ENCODE results near the gene TDRD1. TPM values are rescaled to one million over a fixed set of nuclear protein-coding genes. Genes with fewer than 3 reads are reported as not detected.

Gene TDRD1
- total RNA-seq, 4 donors from 2014 or later: 0.12 to 0.42 TPM; not detected in 2

DNA sequence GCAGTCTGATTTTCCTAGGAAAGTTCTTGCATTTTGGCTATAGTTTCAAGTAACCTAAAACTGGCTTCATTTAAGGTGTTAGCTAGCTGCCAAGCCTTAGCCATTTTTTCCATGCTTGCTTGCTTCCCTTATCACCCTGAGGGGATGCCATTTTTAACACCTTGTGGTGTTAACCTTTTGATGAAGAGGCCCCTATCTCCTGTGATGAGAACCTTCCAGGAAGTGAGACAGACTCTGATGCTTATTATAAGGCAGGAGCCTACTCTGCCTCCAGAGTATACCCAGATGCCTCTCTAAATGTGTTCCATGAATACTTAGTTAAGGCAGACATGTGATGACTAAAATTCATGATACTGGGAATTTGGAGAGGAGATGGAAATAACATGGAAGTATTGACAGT lies 55.0 kb downstream of the TDRD1 start:
- H3K9me3 ChIP-seq: no peaks in the 10 kb centered on the region
- TF ChIP-seq, protein P1, sequence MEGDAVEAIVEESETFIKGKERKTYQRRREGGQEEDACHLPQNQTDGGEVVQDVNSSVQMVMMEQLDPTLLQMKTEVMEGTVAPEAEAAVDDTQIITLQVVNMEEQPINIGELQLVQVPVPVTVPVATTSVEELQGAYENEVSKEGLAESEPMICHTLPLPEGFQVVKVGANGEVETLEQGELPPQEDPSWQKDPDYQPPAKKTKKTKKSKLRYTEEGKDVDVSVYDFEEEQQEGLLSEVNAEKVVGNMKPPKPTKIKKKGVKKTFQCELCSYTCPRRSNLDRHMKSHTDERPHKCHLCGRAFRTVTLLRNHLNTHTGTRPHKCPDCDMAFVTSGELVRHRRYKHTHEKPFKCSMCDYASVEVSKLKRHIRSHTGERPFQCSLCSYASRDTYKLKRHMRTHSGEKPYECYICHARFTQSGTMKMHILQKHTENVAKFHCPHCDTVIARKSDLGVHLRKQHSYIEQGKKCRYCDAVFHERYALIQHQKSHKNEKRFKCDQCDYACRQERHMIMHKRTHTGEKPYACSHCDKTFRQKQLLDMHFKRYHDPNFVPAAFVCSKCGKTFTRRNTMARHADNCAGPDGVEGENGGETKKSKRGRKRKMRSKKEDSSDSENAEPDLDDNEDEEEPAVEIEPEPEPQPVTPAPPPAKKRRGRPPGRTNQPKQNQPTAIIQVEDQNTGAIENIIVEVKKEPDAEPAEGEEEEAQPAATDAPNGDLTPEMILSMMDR (IDR thresholded peaks at IDR 0.05): no peak
- no peak for TF ChIP-seq POLR2AphosphoS5 (IDR thresholded peaks at IDR 0.05)
- no peak for TF ChIP-seq POLR2A (IDR thresholded peaks at IDR 0.05)
- no peak for TF ChIP-seq EP300 (IDR thresholded peaks at IDR 0.05)
- peaks cover 69% of the 10 kb centered on the region for H3K27me3 ChIP-seq
- H3K4me1 ChIP-seq: peaks cover 0 to 4% (median 3%) of the 10 kb centered on the region in 3 donors
- no peak for ATAC-seq
- H3K36me3 ChIP-seq: no peaks in the 10 kb centered on the region
- H3K4me3 ChIP-seq: no peak overlapping the region
- no peak overlapping the region for H3K27ac ChIP-seq

DNA sequence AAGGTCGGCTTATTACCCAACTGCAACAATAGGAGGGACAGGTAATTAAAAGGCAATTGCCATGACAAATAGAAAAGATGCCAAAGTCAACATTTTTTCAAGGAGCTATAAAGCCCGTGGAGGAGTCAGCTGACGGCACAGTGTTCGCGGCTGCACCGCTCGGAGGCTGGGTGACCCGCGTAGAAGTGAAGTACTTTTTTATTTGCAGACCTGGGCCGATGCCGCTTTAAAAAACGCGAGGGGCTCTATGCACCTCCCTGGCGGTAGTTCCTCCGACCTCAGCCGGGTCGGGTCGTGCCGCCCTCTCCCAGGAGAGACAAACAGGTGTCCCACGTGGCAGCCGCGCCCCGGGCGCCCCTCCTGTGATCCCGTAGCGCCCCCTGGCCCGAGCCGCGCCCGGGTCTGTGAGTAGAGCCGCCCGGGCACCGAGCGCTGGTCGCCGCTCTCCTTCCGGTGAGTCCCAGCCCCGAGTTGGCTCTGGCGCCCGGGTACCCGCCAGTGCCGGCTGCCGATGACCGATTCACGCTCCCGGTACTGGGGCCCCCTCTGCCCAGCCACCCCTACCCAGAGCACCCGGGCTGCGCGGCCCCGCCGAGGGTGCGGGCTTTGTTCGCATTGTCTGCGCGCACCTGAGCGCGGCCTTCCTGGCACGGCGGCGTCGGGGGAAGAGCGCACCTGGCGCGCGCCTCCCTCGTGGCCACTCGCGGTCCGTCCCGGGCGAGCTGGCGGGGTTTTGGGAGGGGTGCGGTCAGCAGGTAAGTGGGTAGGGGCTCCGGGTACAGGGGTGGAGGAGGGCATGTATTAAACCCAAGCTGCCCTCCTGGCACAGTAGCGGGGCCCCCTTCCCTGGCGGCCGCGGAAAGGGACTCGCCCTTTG lies 60.2 kb downstream of the TDRD1 start, which contains the start of gene VWA2:
Gene VWA2 (plus strand): TSS at position 138 of the 877 bp plus-strand sequence. CDS start 9,460 bp downstream, outside the sequence.
- peak within 1 kb of the TSS; percentile 10 to 47 for H3K4me3 ChIP-seq
- H3K27ac ChIP-seq: peak within 1 kb of the TSS in 1 of 4 donors; percentile 12
- peaks cover 0 to 13% (median 7%) of the 10 kb centered on the region in 3 donors for H3K4me1 ChIP-seq
- 0 to 2% methylated on average over 7 to 10 of the region's 79 CpGs for whole genome bisulfite sequencing, 2 donors (ENCODE audit: low coverage in 1 of 2)
- H3K36me3 ChIP-seq: no peaks in the 10 kb centered on the region
- H3K9me3 ChIP-seq: no peaks in the 10 kb centered on the region
- TF ChIP-seq POLR2AphosphoS5 (IDR thresholded peaks at IDR 0.05): no peak
- TF ChIP-seq POLR2A (IDR thresholded peaks at IDR 0.05): no peak
- TF ChIP-seq EP300 (IDR thresholded peaks at IDR 0.05): no peak
- TF ChIP-seq, protein P1 (IDR thresholded peaks at IDR 0.05): peak in 1 of 4 experiments; percentile 43
- peaks cover 96% of the 10 kb centered on the region for H3K27me3 ChIP-seq
- ATAC-seq: no peak

DNA sequence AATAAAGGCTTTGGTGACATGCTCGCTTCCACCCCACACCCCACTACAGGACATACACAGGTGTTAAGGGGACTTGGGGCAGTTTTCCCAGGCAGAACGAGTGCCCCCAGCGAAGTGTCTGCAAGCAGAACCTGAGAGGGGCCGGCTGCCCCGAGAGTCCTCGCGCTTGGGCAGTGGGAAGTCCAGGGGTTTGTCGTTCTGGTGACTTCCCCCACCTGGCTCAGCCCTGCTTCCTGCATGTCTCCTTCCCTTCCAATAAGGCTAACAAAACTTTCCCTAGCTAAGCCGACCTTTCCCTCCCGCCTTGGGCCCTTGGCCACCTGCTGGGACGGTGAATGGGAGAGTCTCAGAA lies 60.8 kb downstream of the TDRD1 start:
- TF ChIP-seq POLR2AphosphoS5 (IDR thresholded peaks at IDR 0.05) (no peak), EP300 (IDR thresholded peaks at IDR 0.05) (no peak), POLR2A (IDR thresholded peaks at IDR 0.05) (no peak)
- TF ChIP-seq, protein P1 (IDR thresholded peaks at IDR 0.05): no peak
- Histone ChIP-seq H3K4me3 (no peak overlapping the region), H3K27me3 (peaks cover 96% of the 10 kb centered on the region), H3K9me3 (no peaks in the 10 kb centered on the region), H3K4me1 (peaks cover 0 to 13% (median 7%) of the 10 kb centered on the region in 3 donors), H3K36me3 (no peaks in the 10 kb centered on the region), H3K27ac (no peak overlapping the region)
- ATAC-seq: no peak
- WGBS, 2 donors (ENCODE audit: low coverage in 1 of 2): no CpG with 5 or more reads among the region's 11 CpGs

DNA sequence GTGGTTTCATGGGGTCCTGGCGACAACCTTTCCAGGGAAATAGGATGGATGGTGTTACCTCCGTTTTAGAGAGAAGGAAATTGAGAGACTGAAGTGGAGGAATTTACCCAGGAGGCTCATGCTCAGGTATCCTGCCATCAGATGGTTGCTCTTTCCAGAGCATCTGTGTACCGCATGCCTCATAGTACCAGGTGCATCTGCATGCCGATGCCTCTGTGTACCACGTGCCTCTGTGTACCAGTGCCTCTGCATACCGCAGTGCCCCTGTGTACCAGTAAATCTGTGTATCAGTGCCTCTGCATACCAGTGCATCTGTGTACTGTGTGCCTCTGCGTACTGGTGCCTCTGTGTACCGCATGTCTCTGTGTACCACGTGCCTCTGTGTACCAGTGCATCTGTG lies 63.1 kb downstream of the TDRD1 start:
- TF ChIP-seq POLR2AphosphoS5 (IDR thresholded peaks at IDR 0.05) (no peak), POLR2A (IDR thresholded peaks at IDR 0.05) (no peak), EP300 (IDR thresholded peaks at IDR 0.05) (no peak)
- TF ChIP-seq, protein P1 (IDR thresholded peaks at IDR 0.05): no peak
- 94% methylated on average over 7 of the region's 9 CpGs; no CpG with 5 or more reads in 1 of the 2 donors for WGBS, 2 donors (ENCODE audit: low coverage in 1 of 2)
- Histone ChIP-seq H3K36me3 (no peaks in the 10 kb centered on the region), H3K4me3 (no peak overlapping the region), H3K4me1 (peaks cover 0 to 13% (median 7%) of the 10 kb centered on the region in 3 donors), H3K27me3 (peaks cover 76% of the 10 kb centered on the region), H3K9me3 (no peaks in the 10 kb centered on the region), H3K27ac (no peak overlapping the region)
- ATAC-seq: no peak

DNA sequence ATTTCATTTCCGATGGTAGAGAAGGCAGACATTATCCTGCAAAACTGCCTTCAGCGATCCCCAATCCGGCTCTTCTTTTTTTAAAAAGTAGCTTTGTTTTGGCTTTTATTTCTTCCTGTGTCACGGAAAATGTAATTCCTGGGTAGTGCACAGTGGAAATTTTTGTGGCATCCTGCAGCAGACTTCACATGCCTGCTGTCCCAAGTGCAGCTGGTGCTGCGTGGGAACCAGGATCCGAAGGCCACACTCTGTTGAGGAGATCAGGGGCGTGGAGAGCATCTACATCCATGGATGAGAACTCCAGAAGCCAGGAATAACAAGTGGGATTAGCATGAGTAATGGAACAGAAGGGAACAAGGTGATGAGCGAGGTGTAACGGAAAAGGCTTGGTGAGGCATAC lies 64.5 kb downstream of the TDRD1 start:
- 69 to 73% methylated on average over 3 to 7 of the region's 9 CpGs for WGBS, 2 donors (ENCODE audit: low coverage in 1 of 2)

More for the DNA sequence above, 64.5 kb downstream of the TDRD1 start:
- no peak overlapping the region for H3K4me3 ChIP-seq
- no peak overlapping the region for H3K27ac ChIP-seq
- ATAC-seq: no peak
- peaks cover 63% of the 10 kb centered on the region for H3K27me3 ChIP-seq
- peaks cover 0 to 13% (median 7%) of the 10 kb centered on the region in 3 donors for H3K4me1 ChIP-seq
- H3K9me3 ChIP-seq: no peaks in the 10 kb centered on the region
- H3K36me3 ChIP-seq: no peaks in the 10 kb centered on the region
- no peak for TF ChIP-seq POLR2A (IDR thresholded peaks at IDR 0.05)
- TF ChIP-seq POLR2AphosphoS5 (IDR thresholded peaks at IDR 0.05): no peak
- TF ChIP-seq, protein P1 (IDR thresholded peaks at IDR 0.05): no peak
- TF ChIP-seq EP300 (IDR thresholded peaks at IDR 0.05): no peak
